GM20000 (cell line): ENCODE measurements around the gene ENDOD1.

Source experiments
- DNase-seq: peaks from one replicate; pipeline ENCODE4 v3.0.0; 2012; ENCODE audit warnings: low spot score
- TF ChIP-seq, protein P1 (sequence below): IDR thresholded peaks from 2 replicates; pipeline ENCODE4 v1.5.1; 2012; ENCODE audit warnings: mild to moderate bottlenecking, control low read depth; ENCODE audit errors: extremely low read depth, missing control alignments

ENDOD1 gene

DNA sequence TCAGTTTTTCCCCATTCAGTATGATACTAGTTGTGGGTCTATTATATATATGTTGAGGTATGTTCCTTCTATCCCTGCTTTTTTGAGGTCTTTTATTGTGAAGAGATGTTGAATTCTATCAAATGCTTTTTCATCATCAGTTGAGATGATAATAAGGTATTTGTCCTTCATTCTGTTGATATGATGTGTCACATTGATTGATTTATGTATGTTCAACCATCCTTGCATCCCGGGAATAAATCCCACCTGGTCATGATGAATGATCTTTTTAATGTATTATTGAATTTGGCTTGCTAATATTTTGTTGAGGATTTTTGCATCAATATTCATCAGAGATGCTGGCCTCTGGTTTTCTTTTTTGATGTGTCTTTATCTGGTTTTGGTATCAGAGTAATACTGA is 26.0 kb downstream of the ENDOD1 start:
- TF ChIP-seq, protein P1, sequence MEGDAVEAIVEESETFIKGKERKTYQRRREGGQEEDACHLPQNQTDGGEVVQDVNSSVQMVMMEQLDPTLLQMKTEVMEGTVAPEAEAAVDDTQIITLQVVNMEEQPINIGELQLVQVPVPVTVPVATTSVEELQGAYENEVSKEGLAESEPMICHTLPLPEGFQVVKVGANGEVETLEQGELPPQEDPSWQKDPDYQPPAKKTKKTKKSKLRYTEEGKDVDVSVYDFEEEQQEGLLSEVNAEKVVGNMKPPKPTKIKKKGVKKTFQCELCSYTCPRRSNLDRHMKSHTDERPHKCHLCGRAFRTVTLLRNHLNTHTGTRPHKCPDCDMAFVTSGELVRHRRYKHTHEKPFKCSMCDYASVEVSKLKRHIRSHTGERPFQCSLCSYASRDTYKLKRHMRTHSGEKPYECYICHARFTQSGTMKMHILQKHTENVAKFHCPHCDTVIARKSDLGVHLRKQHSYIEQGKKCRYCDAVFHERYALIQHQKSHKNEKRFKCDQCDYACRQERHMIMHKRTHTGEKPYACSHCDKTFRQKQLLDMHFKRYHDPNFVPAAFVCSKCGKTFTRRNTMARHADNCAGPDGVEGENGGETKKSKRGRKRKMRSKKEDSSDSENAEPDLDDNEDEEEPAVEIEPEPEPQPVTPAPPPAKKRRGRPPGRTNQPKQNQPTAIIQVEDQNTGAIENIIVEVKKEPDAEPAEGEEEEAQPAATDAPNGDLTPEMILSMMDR: no peak
- DNase-seq: no peak

DNA sequence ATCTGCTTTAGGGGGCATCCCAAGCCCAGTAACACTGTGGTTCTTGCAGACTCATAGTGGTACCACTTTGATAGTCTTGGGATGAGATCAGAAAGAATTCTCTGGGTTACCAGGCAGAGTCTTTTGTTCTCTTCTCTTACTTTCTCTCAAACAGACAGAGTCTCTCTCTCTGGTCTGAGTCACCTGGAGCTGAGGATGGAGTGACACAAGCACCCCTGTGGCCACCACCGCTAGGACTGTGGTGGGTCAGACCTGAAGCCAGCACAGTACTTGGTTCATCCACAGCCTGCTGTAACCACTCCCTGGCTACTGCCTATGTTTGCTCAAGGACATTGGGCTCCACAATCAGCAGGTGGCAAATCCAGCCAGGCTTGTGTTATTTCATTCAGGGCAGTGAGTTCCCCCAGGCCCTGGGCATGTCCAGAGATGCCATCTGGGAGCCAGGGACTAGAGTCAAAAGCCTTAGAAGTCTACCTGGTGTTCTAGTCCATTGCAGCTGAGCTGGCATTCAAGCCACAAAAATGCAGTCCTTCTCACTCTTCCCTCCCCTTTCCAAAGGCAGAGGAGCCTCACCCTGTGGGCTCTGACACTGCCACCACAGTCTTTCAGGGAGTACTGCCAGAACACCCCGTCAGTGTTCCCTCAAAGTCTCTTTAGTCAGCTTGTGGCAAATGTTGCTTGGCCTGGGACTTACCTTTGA is 29.9 kb downstream of the ENDOD1 start:
- TF ChIP-seq, protein P1: no peak

GRCh38 chr11:95121698-95122097 is 32.1 kb downstream of the ENDOD1 start:
- DNase-seq: no peak
- TF ChIP-seq, protein P1: no peak

More for the DNA sequence above, 29.9 kb downstream of the ENDOD1 start:
- DNase-seq: no peak

GRCh38 chr11:95123556-95123955 is 33.9 kb downstream of the ENDOD1 start:
- DNase-seq: no peak
- TF ChIP-seq, protein P1: no peak

DNA sequence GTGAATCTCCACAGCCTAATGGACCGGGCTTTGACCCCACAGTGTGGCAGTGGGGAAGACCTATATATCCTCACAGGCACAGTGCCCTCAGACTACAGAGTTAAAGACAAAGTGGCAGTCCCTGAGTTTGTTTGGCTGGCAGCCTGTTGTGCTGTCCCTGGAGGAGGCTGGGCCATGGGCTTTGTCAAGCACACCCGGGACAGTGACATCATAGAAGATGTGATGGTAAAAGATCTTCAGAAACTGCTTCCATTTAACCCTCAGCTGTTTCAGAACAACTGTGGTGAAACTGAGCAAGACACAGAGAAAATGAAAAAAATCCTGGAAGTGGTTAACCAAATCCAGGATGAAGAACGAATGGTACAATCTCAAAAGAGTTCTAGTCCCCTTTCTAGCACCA is 39.0 kb downstream of the ENDOD1 start:
- no peak for DNase-seq
- TF ChIP-seq, protein P1: no peak

- no peak for DNase-seq
- TF ChIP-seq, protein P1: no peak
These were observed 43.3 kb downstream of the ENDOD1 start for GRCh38 chr11:95132956-95133355.

GRCh38 chr11:95134491-95134890 is 44.8 kb downstream of the ENDOD1 start:
- no peak for DNase-seq
- TF ChIP-seq, protein P1: no peak
